RWPE2 (cell line): ENCODE data around the gene FAS.

Experiments
- ATAC-seq: fragments of 200-7000 bp; cut with Tn5 transposase; 3 replicates; pipeline ENCODE4 v1.9.1; 2021; ENCODE audit warnings: low read depth
- DNase-seq: peaks from one replicate; pipeline ENCODE4 v3.0.0-alpha.2; 2020; ENCODE audit warnings: low spot score
- H3K27ac ChIP-seq: fragments of 450-650 bp; 2 replicates; pipeline ENCODE4 v1.5.1; 2017; ENCODE audit warnings: mild to moderate bottlenecking; ENCODE audit not compliant: poor library complexity, severe bottlenecking
- H3K27me3 ChIP-seq: fragments of 250-450 bp; sonication (Bioruptor Pico); 2 replicates; pipeline ENCODE4 v1.5.1; 2021; ENCODE audit warnings: mild to moderate bottlenecking, moderate library complexity; ENCODE audit not compliant: insufficient read depth, poor library complexity, severe bottlenecking
- H3K36me3 ChIP-seq: fragments of 250-450 bp; sonication (Bioruptor Pico); 2 replicates; pipeline ENCODE4 v1.5.1; 2020; ENCODE audit warnings: low read depth, mild to moderate bottlenecking, moderate library complexity
- H3K4me1 ChIP-seq: fragments of 250-450 bp; sonication (Bioruptor Pico); 2 replicates; pipeline ENCODE4 v1.5.1; 2021; ENCODE audit warnings: mild to moderate bottlenecking, moderate library complexity; ENCODE audit not compliant: insufficient read depth, poor library complexity, severe bottlenecking
- H3K4me3 ChIP-seq: fragments of 250-450 bp; sonication (Bioruptor Pico); 2 replicates; pipeline ENCODE4 v1.5.1; 2021; ENCODE audit warnings: mild to moderate bottlenecking, moderate library complexity; ENCODE audit not compliant: severe bottlenecking
- H3K9me3 ChIP-seq: fragments of 250-450 bp; sonication (Bioruptor Pico); 2 replicates; pipeline ENCODE4 v1.5.1; 2021; ENCODE audit warnings: mild to moderate bottlenecking, moderate library complexity; ENCODE audit not compliant: severe bottlenecking
- TF ChIP-seq, protein P1 (sequence below): fragments of 450-650 bp; IDR thresholded peaks from one replicate; pipeline ENCODE4 v1.5.1; 2017; ENCODE audit warnings: mild to moderate bottlenecking, moderate library complexity; ENCODE audit not compliant: poor library complexity, severe bottlenecking

FAS gene

DNA sequence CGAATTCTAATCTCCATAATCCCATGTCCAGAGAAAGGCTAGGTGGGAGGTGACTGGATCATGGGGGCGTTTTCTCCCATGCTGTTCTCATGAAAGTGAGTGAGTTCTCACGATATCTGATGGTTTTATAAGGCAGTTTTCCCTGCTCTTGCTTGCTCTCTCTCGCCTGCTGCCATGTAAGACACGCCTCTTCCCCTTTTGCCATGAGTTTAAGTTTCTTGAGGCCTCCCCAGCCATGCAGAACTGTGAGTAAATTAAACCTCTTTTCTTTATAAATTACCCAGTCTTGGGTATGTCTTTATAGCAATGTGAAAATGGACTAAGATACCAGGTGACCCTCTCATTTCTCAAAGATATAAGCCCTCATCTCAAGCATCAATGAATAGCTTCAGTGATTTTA lies 36.9 kb upstream of the FAS start:
- H3K27me3 ChIP-seq: no peaks in the 10 kb centered on the region
- H3K4me3 ChIP-seq: no peak overlapping the region
- H3K4me1 ChIP-seq: no peaks in the 10 kb centered on the region
- no peaks in the 10 kb centered on the region for H3K36me3 ChIP-seq
- H3K27ac ChIP-seq: no peak overlapping the region
- TF ChIP-seq, protein P1, sequence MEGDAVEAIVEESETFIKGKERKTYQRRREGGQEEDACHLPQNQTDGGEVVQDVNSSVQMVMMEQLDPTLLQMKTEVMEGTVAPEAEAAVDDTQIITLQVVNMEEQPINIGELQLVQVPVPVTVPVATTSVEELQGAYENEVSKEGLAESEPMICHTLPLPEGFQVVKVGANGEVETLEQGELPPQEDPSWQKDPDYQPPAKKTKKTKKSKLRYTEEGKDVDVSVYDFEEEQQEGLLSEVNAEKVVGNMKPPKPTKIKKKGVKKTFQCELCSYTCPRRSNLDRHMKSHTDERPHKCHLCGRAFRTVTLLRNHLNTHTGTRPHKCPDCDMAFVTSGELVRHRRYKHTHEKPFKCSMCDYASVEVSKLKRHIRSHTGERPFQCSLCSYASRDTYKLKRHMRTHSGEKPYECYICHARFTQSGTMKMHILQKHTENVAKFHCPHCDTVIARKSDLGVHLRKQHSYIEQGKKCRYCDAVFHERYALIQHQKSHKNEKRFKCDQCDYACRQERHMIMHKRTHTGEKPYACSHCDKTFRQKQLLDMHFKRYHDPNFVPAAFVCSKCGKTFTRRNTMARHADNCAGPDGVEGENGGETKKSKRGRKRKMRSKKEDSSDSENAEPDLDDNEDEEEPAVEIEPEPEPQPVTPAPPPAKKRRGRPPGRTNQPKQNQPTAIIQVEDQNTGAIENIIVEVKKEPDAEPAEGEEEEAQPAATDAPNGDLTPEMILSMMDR: no peak
- no peaks in the 10 kb centered on the region for H3K9me3 ChIP-seq
- ATAC-seq (no peak), DNase-seq (no peak)

DNA sequence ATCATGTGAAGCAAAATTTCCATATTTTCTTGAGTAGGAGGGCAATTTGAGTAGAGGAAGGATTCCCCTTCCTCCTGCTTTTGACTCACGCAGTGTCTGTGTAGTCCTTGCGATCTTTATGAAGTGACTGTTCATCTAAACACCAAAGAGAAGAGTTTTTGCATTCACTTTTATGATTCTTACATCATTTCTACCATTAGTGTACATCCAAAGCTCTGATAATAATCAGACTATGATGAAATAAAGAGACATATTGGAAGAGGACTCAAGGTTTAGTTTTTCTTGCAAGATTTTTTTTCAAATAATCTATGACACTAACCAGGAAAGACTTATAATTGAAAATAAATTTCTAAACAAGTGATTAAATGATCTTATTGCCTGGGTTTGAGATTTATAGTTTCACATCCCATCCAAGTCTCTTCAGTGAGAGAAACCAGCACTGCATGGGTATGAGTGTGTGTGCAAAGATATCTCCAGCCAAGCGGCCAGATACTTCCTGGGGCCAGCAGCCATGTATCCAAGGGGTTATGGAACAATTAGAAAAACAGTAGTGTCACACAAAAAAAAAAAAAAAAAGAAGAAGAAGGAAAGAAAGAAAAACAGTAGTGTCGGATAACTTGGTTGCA lies 36.0 kb upstream of the FAS start:
- no peaks in the 10 kb centered on the region for H3K4me1 ChIP-seq
- no peak overlapping the region for H3K27ac ChIP-seq
- H3K36me3 ChIP-seq: no peaks in the 10 kb centered on the region
- no peak overlapping the region for H3K4me3 ChIP-seq
- no peaks in the 10 kb centered on the region for H3K9me3 ChIP-seq
- H3K27me3 ChIP-seq: no peaks in the 10 kb centered on the region
- DNase-seq (no peak), ATAC-seq (no peak)
- TF ChIP-seq, protein P1: no peak

DNA sequence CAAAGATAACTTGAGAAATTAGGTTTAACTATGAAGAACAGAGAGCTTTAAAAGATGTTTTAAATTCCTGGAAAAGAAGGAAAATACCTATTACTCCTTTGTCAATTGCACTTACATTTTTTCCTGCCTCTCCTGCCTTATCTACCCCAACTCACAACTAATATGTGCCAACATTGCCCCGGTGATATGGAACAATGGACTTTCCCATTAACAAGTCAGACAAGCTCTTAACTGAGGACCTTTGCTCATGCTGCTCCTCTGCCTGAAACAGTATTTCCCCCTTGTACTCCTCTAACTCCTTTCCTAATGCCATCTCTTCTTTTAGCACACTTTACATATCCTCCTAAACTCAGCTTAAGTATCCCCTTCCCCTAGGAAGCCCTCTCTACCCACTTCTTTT lies 33.2 kb upstream of the FAS start:
- ATAC-seq: no peak
- Histone ChIP-seq H3K9me3 (no peaks in the 10 kb centered on the region), H3K4me3 (no peak overlapping the region), H3K27me3 (no peaks in the 10 kb centered on the region), H3K27ac (no peak overlapping the region), H3K4me1 (no peaks in the 10 kb centered on the region), H3K36me3 (no peaks in the 10 kb centered on the region)
- DNase-seq: no peak
- TF ChIP-seq, protein P1: no peak

DNA sequence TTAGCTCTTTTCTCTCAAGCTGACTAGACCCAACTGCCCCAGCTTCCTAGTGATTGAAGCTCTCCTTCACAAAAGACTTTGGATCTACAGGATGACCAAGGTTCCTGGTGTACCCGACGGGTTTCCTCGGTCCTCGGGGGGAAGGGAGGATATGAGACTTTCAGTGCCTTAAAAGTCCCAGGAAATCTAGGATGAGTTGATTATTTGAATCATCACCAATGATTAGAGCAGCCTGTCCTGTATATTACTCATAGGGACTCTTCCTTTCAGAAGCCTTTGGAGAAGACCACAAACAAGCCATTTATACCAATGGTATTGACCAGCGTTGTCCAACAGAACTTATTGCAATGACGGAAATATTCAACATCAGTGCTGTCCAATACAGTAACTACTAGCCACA lies 31.9 kb upstream of the FAS start:
- DNase-seq (no peak), ATAC-seq (no peak)
- no peak overlapping the region for H3K27ac ChIP-seq
- no peak overlapping the region for H3K4me3 ChIP-seq
- TF ChIP-seq, protein P1: no peak
- no peaks in the 10 kb centered on the region for H3K4me1 ChIP-seq
- H3K9me3 ChIP-seq: no peaks in the 10 kb centered on the region
- H3K27me3 ChIP-seq: no peaks in the 10 kb centered on the region
- no peaks in the 10 kb centered on the region for H3K36me3 ChIP-seq

DNA sequence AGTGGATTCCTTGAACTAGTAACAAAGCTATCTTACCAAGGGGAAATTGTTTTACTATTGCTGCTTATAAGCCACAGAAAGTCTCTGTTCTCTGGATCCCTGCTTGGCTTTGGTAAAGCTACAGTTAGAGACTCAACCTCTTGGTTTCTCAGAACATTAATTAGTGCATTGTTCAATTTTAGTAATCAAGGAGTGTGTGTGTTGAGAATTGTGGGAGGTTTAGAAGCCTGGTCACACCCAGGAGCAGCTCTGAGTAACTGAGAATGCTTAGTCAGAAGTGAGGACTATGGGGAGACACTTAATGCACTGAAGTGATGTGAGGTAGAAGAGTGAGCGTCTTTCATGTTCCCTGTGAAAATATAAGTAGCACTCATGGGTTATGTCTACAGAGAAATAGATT lies 29.8 kb upstream of the FAS start:
- Histone ChIP-seq H3K27me3 (no peaks in the 10 kb centered on the region), H3K4me3 (no peak overlapping the region), H3K9me3 (no peaks in the 10 kb centered on the region), H3K4me1 (no peaks in the 10 kb centered on the region), H3K27ac (no peak overlapping the region), H3K36me3 (no peaks in the 10 kb centered on the region)
- TF ChIP-seq, protein P1: no peak
- DNase-seq: no peak
- no peak for ATAC-seq
